TTC549 (cell line): ENCODE measurements around the gene C17orf67.

Experiments
- FAIRE-seq: peaks from 2 replicates; lab custom pipeline; 2012; peaks lifted over from hg19 to GRCh38; lab: Jason Lieb, UNC

Gene C17orf67

DNA sequence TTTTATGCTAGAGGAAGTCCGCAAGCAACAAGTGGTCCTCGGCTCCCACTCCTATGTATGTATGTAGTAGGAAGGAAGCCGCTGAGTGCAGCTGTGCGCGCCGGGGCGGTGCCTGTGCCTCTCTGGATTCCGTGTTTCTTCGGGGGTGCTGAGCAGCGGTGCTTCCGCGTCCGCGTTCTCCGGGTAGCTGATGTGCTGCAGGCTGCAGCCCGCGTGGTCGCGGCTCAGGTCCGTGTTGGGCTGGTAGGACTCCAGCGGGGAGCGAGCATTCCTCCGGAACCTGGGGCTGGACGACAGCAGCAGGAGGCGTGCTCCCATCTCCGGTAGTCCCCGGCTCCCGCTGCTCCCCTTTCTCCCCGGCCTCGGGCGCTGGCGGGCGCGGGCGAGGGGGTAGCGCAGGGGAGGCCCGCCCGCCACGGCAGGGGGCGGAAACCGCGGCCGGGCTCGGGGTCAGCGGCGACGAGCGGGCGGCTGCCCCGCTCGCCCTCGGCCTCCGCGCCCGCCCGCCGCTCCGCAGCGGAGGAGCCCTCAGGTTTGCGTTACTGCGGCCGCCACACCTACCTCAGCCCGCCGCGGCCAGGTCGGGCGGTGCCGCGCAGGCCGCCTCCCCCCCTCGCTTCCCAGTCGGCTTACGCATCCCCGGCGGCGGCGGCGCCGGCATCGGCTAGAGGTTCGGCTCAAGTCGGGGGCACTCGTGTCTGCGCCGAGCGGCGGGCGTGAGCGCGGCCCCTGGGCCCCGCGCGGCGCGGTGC is 487 bp downstream of the C17orf67 start:
- FAIRE-seq: no peak

GRCh38 chr17:56832446-56832845 is 1.3 kb downstream of the C17orf67 start:
- no peak for FAIRE-seq

DNA sequence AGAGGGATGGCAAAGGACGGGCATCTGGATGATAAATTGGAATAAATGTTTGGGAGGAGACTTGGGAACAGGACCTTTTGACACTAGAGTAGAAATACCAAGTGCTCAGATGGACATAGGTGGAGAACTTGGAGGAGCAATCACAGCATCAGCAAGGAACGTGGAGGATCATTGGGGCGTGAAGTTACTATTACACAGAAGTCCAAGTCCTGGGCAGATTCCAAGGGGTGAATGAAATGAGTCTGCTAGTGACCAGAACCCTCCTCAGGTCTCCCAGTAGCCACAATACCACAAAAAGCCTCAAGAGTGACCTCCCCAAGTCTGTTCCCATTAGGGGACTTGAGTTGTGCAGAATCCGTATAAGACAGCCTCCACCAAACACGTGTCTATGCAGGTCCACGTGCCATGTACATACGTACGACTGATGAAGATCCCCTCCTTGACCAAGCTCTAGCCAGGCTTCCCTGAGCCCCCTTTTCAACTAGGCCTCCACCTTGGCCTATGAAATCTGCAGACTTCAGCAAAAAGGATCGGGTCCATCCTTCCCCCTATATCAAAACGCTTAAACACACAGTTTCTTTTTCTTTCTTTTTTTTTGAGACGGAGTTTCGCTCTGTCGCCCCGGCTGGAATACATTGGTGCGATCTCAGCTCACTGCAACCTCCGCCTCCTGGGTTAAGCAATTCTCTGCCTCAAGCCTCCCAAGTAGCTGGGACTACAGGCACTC is 2.2 kb downstream of the C17orf67 start:
- FAIRE-seq: no peak

GRCh38 chr17:56830726-56831368 is 2.9 kb downstream of the C17orf67 start:
- FAIRE-seq: no peak

GRCh38 chr17:56826611-56827414 is 6.9 kb downstream of the C17orf67 start:
- no peak for FAIRE-seq

GRCh38 chr17:56824503-56824902 is 9.2 kb downstream of the C17orf67 start:
- no peak for FAIRE-seq

GRCh38 chr17:56823848-56824247 is 9.9 kb downstream of the C17orf67 start:
- no peak for FAIRE-seq

GRCh38 chr17:56822725-56823124 is 11.0 kb downstream of the C17orf67 start:
- no peak for FAIRE-seq

- no peak for FAIRE-seq
These were observed 11.7 kb downstream of the C17orf67 start for GRCh38 chr17:56821847-56822534.

GRCh38 chr17:56820207-56820606 is 13.5 kb downstream of the C17orf67 start:
- FAIRE-seq: no peak

- no peak for FAIRE-seq
These were observed 14.1 kb downstream of the C17orf67 start for GRCh38 chr17:56819431-56820145.

GRCh38 chr17:56819030-56819429 is 14.7 kb downstream of the C17orf67 start:
- FAIRE-seq: no peak

GRCh38 chr17:56817066-56817465 is 16.7 kb downstream of the C17orf67 start:
- FAIRE-seq: no peak

DNA sequence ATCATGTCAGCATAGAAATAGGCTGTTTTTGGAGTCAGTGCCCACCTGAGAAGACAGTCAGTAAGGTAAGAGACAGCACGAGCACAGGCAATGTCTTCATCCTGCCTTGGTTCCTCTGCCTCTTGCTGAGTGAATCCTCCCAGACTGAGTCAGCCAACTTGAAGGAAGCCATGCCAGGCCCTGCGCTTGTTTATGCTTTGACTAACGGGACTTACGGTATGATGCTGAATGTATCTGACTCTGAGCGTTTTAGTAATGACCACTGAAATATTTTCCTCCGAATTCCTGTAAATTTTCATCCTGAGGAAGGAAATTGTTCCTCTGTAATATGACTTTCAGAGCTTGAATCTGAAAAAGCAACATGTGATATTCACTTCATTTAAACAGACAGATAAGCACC is 18.0 kb downstream of the C17orf67 start:
- FAIRE-seq: no peak

GRCh38 chr17:56812901-56813388 is 20.8 kb downstream of the C17orf67 start:
- FAIRE-seq: no peak

DNA sequence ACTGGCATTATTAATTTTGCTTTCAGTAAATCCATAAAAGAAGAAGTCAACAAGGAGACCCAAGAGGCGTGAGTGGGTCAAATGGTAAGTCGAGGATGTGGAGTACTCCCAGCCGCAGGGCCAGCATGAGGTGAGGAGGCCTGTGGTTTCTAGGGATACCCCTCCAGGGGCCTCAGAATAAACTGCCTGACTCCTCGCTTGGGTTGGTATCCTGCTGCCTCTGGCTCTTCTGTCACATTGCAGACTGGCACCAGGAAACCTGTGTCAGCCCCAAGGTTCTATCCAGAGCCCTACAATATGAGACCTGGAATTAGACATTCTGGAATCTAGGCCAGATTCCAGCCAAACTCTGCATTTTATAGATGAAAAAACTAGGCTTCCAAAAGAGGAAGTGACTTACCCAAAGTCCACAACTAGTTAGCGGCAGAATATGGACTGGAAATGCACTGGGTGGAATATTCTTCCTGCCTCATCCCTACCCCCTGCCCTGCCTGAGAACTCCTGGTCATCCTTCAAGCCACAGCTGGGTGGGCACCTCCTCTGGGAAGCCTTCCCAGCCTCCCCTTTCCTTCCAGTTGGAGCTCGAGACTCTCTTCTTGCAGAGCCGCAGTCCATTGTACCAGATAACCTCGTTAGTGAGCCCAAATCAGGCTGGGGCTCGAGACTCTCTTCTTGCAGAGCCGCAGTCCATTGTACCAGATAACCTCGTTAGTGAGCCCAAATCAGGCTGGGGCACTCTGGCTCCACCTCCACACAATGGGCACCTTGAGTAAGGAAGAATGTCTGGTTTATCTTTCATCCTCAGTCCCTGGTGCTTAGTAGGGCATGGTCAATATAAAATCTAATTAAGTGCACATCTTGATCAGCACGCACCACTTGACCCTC is 22.6 kb downstream of the C17orf67 start:
- FAIRE-seq: no peak

- no peak for FAIRE-seq
These were observed 23.4 kb downstream of the C17orf67 start for GRCh38 chr17:56810343-56810742.

DNA sequence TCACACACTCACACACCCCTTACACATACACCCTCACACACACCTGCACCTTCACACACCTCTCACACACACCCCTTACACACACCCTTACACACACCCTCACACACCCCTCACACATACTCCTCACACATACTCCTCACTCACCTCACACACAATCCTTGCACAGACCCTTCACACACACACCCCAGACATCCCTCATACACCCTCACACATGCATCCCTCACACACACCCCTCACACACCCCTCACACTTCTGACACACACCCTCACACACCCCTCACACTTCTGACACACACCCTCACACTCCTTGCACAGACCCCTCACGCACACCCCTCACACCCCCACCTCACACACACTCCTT is 23.9 kb downstream of the C17orf67 start:
- no peak for FAIRE-seq

- no peak for FAIRE-seq
These were observed 24.5 kb downstream of the C17orf67 start for GRCh38 chr17:56809106-56809819.
